HG03342 (cell line): ENCODE data around the gene ZMIZ1.
A peak's percentile ranks its signal among the peaks of the same experiment; 100 is the strongest.

Experiments
- ATAC-seq: cut with Tn5 transposase; IDR thresholded peaks from one replicate; pipeline ENCODE4 v1.9.1; 2021; ENCODE audit warnings: mild to moderate bottlenecking, moderate library complexity; ENCODE audit not compliant: unreplicated experiment

ZMIZ1 gene

DNA sequence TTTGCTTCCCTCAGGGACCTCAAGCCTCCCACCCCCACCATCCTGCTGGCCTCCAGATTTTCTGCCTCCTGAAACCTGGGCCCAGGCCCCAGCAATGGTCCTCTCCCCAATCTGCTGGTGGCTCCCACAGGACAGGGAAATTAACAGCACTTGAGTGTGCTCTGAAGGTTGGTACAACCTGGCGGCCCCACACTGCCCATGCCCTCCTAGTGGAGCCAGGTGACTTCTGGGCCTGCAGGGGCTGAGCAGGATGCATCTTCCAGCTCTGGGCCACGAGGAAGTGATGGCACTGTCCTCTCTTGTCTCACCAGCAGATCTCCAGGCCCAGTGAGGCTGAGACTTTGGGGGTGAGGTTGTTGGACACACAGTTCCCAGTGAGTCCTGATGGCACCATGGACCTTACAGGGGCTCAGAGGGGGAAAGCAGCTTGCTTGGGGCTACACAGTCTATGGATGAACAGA, 3.6 kb upstream of the ZMIZ1 start:
- no peak for ATAC-seq

GRCh38 chr10:79065853-79066252, 2.9 kb upstream of the ZMIZ1 start:
- no peak for ATAC-seq

DNA sequence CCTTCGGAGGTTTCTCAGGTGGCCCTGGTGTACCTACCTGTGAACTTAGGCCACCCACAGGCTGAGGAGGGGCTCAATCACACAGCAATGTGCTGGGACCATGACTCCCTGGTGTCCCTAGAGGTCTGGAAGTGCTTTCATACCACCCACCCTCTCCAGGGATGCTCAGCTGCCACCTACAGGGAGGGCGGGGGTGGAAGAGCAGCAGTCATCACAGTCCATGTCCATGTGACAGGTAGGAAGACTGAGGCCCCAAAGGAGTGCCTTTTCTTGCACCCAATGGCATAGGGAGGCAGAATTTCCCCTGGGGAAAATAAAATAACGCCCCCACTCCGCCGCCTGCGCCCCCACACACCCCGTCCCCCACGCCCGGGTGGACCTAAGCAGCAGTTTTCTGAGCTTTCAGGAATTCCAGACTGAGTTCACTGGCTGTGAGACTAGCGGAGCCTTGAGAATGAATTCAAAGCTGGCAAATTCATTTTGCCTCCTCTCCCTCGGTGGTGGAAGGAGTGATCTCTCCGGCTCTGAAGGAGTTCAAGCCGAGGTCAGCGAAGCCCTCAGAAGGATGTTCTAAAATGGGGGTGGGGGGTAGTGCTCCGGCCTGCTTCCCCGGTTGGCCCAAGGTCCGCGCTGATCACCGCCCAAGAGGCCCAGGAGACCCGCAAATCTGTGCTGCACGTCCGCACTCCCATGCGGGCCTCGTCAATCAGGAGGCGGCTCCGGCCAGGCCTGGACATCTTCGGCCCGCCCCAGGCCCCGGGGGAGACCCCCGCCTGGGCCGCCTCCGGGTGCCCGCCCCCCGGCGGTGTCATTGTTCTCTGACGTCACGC, 2.1 kb upstream of the ZMIZ1 start:
- no peak for ATAC-seq

DNA sequence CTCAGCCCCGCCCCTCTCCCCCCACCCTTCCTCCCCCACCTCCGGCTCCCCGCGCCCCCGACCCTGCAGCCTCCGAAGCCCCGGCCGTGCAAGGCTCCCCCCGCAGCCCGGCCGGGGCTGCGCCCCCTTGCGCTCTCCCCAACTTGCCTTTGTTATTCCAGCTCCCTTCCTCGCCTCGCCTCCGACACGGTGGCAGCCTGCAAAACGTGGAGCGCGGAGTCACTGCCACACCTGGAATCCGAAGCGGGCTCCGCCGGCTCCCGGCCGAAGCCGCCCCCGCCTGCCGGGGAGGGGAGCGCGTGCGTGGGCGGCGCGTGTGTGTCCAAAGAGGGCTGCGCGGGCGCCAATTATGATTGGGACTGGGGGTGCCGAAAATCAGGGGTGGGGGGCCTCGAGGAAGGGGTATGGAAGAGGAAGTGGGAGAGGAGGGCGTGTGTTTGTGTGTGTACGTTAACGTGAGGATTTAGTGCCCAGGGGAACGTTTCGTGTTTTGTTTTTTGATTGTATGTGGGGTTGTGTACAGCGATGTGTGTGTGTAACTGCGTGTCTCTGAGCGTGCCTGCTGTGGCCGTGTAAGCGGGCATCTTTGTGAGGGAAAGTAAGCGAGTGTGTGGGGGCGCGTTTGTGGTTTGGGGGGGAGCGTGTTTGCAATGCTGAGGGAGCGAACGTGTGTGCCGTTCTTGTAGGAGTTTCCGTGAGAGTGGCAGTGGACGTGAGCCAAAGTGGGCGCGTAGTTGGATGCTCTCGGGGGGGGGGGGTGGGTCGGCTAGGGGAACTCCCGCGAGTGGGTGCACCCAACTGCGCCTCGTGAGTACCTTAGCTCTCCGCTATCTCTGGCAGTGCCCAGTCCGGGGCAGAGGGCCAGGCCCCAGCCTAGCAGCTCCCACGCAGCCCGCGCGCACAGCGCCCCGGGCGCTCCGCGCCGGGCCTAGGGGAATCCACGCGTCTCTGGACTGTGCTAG, 1.2 kb upstream of the ZMIZ1 start:
- ATAC-seq = no peak

DNA sequence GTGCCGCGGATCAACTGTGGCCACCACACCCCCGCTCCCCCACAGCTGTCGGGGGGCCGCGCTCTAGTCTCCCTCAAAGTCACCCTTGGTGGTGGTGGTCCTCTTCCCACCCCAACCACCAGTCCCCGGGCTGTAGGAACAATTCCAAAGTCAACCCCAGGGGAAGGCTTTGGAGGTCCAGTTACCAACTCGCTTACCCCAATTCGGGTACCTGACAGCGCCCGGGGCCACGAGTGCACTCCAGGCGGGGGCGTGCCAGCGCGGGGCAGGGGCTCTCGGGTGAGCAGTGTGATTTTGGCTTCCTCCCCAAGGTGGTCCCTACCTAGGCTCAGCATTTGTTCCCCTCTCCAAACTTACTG, 584 bp upstream of the ZMIZ1 start:
- ATAC-seq = no peak

GRCh38 chr10:79069325-79070080, 737 bp downstream of the ZMIZ1 start:
- peak; percentile 10 for ATAC-seq

DNA sequence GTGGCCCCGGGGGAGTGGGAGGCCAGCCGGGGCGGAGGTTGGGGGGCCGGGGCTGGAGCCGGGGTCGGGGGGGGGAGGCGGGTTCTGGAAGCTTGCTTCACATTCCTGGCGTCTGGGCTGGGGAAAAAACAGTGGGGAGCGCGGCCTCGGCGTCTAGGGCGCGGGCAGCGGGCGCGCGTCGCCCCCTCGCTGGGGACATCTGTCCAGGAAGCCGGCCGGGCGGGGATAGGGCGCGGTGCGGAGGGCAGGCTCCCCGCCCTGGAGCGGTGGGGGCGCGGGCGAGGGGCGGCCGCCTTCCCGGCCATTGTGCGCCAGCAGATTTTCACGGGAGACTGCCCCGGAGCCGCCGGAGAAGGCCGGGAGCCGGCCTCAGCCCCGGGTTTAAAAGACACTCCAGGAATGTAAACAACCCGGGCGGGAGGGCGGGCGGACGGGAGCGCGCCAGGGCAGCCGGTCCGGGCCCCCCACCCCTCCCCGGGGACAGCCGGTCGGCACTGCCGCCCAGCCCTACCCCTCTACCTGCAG, 1.4 kb downstream of the ZMIZ1 start:
- ATAC-seq = no peak

GRCh38 chr10:79070606-79071395, 2.0 kb downstream of the ZMIZ1 start:
- ATAC-seq = no peak

GRCh38 chr10:79071396-79071923, 2.7 kb downstream of the ZMIZ1 start:
- no peak for ATAC-seq

DNA sequence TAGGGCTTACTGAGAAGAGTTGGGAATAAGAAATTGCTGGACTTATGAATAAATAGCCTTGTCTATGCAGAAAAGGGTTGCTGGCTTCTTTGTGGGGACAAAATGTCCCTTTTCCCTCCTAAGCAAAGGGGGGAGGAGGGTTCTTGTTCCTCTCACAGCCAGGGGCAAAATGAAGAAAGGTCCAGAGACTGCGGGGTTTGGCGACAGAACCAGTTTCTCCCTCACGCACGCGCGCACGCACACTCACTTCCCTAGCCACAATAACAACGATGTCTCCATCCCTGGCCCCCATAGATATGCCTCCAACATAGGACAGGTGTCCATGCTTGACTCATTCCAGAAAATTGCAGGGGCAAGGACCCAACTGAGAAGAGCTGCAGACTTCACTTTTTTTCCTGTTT, 3.3 kb downstream of the ZMIZ1 start:
- no peak for ATAC-seq

- ATAC-seq = no peak
Measured at GRCh38 chr10:79072994-79073645, 4.4 kb downstream of the ZMIZ1 start.

DNA sequence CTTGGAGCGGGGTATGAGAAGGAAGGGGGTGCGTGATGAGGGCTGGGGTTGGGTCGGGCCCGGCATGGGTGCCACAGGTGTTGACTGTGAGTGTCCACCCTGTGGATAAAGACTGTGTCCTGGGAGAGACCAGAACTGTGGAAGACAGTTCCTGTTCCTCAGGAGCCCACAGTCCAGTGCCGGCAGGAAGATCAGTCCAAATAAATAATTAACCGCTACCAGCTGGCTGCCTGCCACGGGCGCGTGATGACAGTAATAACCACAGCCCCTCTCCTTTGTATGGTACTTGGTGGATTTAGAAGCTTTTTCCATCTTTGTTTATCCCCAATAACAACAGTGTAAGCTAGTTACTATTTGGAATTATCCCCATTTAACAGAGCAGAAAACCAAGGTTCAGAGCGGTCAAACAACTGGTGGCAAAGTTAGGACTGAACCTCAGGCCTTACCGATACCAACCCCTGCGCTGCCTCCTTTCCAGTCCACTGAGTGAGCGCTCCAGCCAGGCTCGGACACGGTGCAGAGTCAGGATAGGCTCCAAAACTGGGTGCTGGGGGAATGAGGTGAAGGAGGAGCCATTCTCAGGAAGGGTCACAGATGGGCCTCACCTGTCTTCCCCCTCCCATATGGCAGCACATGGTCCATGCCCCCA, 5.1 kb downstream of the ZMIZ1 start:
- no peak for ATAC-seq

DNA sequence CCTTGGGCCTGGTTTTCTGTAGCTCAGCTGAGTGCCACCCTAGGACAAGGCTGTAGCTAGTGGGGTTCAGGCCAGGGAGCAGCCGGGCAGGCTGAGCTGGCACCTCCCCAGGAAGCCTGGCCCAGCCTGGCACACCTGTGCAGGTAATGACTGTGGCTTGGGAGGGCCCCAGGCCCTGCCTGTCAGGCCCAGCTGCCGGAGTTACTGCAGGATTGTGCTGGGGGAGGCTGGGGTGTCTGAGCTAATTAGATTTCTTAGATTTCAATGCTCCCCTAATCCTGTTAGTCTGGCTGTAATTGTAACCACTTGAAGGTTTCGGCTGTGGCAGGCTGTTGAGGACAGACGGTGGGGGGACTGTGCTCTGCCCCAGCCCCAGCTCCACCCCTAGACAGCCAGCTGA, 6.0 kb downstream of the ZMIZ1 start:
- ATAC-seq = no peak

- ATAC-seq = no peak
Measured at GRCh38 chr10:79075418-79075817, 6.7 kb downstream of the ZMIZ1 start.

GRCh38 chr10:79077488-79078173, 8.9 kb downstream of the ZMIZ1 start:
- no peak for ATAC-seq

DNA sequence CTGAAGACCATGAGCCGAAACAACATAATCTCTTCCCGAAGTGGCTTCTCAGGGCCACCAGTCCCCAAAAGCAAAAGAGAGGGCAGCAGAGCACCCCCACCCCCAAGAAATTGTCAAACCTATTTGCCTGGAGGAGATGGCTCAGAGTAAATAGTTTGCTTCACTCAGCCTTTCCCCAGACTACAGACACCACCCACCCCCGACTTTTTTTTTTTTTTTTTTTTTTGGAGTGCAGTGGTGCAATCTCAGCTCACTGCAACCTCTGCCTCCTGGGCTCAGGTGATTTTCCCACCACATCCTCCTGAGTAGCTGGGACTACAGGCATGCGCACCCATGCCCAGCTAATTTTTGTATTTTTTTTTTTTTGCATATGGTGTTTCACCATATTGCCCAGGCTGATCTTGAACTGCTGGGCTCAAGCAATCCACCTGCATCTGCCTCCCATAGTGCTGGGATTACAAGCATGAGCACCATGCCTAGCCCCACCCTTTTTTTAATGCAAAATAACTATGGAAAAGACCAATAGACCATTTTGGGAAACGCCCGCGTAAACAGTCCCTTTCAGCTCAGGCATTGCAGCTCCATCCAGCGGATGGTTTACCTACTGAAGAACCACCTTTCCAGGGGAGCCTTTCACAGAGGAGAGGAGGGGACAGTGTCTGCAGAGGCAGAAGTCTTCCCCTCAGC, 9.7 kb downstream of the ZMIZ1 start:
- no peak for ATAC-seq

- ATAC-seq = no peak
Measured at GRCh38 chr10:79079054-79079397, 10.3 kb downstream of the ZMIZ1 start.
